HG03442 (cell line): ENCODE measurements around the gene ST3GAL3.
"Not testable (repeated sequence)": the region's sequence is repeated elsewhere in the genome, so short reads cannot be mapped to it uniquely, and the experiment has no call there.

Experiments
- ATAC-seq: cut with Tn5 transposase; IDR thresholded peaks from one replicate; pipeline ENCODE4 v1.9.1; 2021; ENCODE audit warnings: mild to moderate bottlenecking, moderate library complexity; ENCODE audit not compliant: unreplicated experiment

ST3GAL3 gene

GRCh38 chr1:43817304-43817939, 110.1 kb downstream of the ST3GAL3 start:
- no peak for ATAC-seq

- ATAC-seq: no peak
Measured at GRCh38 chr1:43818691-43819090, 111.4 kb downstream of the ST3GAL3 start.

GRCh38 chr1:43819357-43819756, 112.0 kb downstream of the ST3GAL3 start:
- ATAC-seq: no peak

- no peak for ATAC-seq
Measured at GRCh38 chr1:43821471-43821870, 114.1 kb downstream of the ST3GAL3 start.

- ATAC-seq: no peak
Measured at GRCh38 chr1:43822040-43822690, 114.8 kb downstream of the ST3GAL3 start.

GRCh38 chr1:43824795-43825194, 117.5 kb downstream of the ST3GAL3 start:
- ATAC-seq: no peak

- no peak for ATAC-seq
Measured at GRCh38 chr1:43828574-43828973, 121.2 kb downstream of the ST3GAL3 start.

- no peak for ATAC-seq
Measured at GRCh38 chr1:43830802-43831201, 123.5 kb downstream of the ST3GAL3 start.

- no peak for ATAC-seq
Measured at GRCh38 chr1:43831851-43832250, 124.5 kb downstream of the ST3GAL3 start.

- peak; percentile 34 for ATAC-seq
Measured at GRCh38 chr1:43832255-43832654, 124.9 kb downstream of the ST3GAL3 start.

- no peak for ATAC-seq
Measured at GRCh38 chr1:43832998-43833397, 125.7 kb downstream of the ST3GAL3 start.

GRCh38 chr1:43833902-43834279, 126.6 kb downstream of the ST3GAL3 start:
- ATAC-seq: not testable (repeated sequence)

GRCh38 chr1:43834280-43835081, 127.1 kb downstream of the ST3GAL3 start:
- ATAC-seq: no peak

GRCh38 chr1:43835082-43836021, 128.0 kb downstream of the ST3GAL3 start:
- ATAC-seq: no peak

GRCh38 chr1:43836267-43836951, 129.1 kb downstream of the ST3GAL3 start:
- peak; percentile 50 for ATAC-seq

GRCh38 chr1:43839056-43839455, 131.7 kb downstream of the ST3GAL3 start:
- no peak for ATAC-seq

- no peak for ATAC-seq
Measured at GRCh38 chr1:43841321-43842174, 134.2 kb downstream of the ST3GAL3 start.

- no peak for ATAC-seq
Measured at GRCh38 chr1:43842175-43842498, 134.8 kb downstream of the ST3GAL3 start.

- ATAC-seq: no peak
Measured at GRCh38 chr1:43843684-43844083, 136.3 kb downstream of the ST3GAL3 start.
